ENCODE measurements around the gene FGF2.
"Not testable (repeated sequence)": the region's sequence is repeated elsewhere in the genome, so short reads cannot be mapped to it uniquely, and the experiment has no call there.

FGF2 gene

GRCh38 chr4:122930862-122931261 is 104.2 kb downstream of the FGF2 start:
- no peak overlapping the region for H3K4me3 ChIP-seq (ENCODE audit: low read depth, low read length)
- TF ChIP-seq CTCF (IDR thresholded peaks at IDR 0.05; ENCODE audit: low read depth, low read length), result no peak

- no peak overlapping the region for H3K4me3 ChIP-seq (ENCODE audit: low read depth, low read length)
- no peak for TF ChIP-seq CTCF (IDR thresholded peaks at IDR 0.05; ENCODE audit: low read depth, low read length)
Measured at GRCh38 chr4:122932763-122933162, 106.1 kb downstream of the FGF2 start.

- H3K4me3 ChIP-seq (ENCODE audit: low read depth, low read length), result not testable (repeated sequence)
Measured at GRCh38 chr4:122945136-122945535, 118.5 kb downstream of the FGF2 start.

- H3K4me3 ChIP-seq (ENCODE audit: low read depth, low read length), result no peak overlapping the region
- no peak for TF ChIP-seq CTCF (IDR thresholded peaks at IDR 0.05; ENCODE audit: low read depth, low read length)
Measured at GRCh38 chr4:122946142-122946541, 119.5 kb downstream of the FGF2 start.

All from WI38 (cell line).